ENCODE results near the gene MOBP. TPM values are rescaled to one million over a fixed set of nuclear protein-coding genes. Genes with fewer than 3 reads are reported as not detected.

MOBP gene
- polyA plus RNA-seq, 1 donor (not counting 4 experiments of a cell fraction or from before 2014, with no cell fraction given), result not detected

DNA sequence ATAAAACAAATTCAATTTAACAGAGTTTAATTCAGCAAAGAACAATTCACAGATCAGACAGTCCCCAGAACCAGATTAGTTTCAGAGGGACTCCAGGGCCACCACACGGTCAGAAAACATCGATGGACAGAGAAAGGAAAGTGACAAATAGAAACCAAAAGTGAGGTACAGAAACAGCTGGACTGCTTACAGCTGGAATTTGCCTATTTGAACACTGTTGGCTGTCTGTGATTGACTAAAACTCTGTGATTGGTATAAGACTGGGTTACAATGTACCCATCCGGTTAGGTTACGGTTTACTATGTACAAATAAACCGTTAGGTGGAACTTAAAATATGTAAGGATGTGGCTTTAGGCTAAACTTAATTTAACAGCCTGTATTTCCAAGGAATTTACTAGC is 30.3 kb downstream of the MOBP start:
- H4K20me1 ChIP-seq (ENCODE audit: control insufficient read depth, extremely low read depth, insufficient read depth, low read length), result no peaks in the 10 kb centered on the region
- DNase-seq (ENCODE audit: low read depth, low spot score), result no peak
- H3K9me1 ChIP-seq (ENCODE audit: control insufficient read depth, extremely low read depth, insufficient read depth, low read length), result no peaks in the 10 kb centered on the region
- H3K27ac ChIP-seq (ENCODE audit: control insufficient read depth, insufficient read depth, low read length), result no peak overlapping the region
- dilution Hi-C loops (cut with MboI; ENCODE audit: extremely low pct_ligation_motif_present, low sequenced_read_pairs), result no loop called here
- no peak overlapping the region for H2AFZ ChIP-seq (ENCODE audit: control insufficient read depth, low read length)
- no peak for FAIRE-seq
- H3K9me3 ChIP-seq (ENCODE audit: control insufficient read depth, low read depth, low read length), result no peaks in the 10 kb centered on the region
- no peaks in the 10 kb centered on the region for H3K4me1 ChIP-seq (ENCODE audit: control insufficient read depth, extremely low read depth, insufficient read depth, low read length)
- H3K36me3 ChIP-seq (ENCODE audit: control insufficient read depth in 2 of 2, extremely low read depth in 1 of 2, insufficient read depth in 2 of 2, low read length in 2 of 2), result no peaks in the 10 kb centered on the region
- peaks cover 29% of the 10 kb centered on the region for H3K27me3 ChIP-seq (ENCODE audit: control insufficient read depth, extremely low read depth, insufficient read depth, low read length)
- no peaks in the 10 kb centered on the region for H3K79me2 ChIP-seq (ENCODE audit: control insufficient read depth, insufficient read depth, low read length)
- H3K9ac ChIP-seq (ENCODE audit: control insufficient read depth, extremely low read depth, insufficient read depth, low read length), result no peak overlapping the region
- no peak for TF ChIP-seq EZH2 (IDR thresholded peaks at IDR 0.05; ENCODE audit: low read length)
- TF ChIP-seq, protein P1, sequence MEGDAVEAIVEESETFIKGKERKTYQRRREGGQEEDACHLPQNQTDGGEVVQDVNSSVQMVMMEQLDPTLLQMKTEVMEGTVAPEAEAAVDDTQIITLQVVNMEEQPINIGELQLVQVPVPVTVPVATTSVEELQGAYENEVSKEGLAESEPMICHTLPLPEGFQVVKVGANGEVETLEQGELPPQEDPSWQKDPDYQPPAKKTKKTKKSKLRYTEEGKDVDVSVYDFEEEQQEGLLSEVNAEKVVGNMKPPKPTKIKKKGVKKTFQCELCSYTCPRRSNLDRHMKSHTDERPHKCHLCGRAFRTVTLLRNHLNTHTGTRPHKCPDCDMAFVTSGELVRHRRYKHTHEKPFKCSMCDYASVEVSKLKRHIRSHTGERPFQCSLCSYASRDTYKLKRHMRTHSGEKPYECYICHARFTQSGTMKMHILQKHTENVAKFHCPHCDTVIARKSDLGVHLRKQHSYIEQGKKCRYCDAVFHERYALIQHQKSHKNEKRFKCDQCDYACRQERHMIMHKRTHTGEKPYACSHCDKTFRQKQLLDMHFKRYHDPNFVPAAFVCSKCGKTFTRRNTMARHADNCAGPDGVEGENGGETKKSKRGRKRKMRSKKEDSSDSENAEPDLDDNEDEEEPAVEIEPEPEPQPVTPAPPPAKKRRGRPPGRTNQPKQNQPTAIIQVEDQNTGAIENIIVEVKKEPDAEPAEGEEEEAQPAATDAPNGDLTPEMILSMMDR (optimal IDR thresholded peaks at IDR 0.05 in 1 of 3, IDR thresholded peaks at IDR 0.05 in 1 of 3, conservative IDR thresholded peaks at IDR 0.05 in 1 of 3; ENCODE audit: extremely low read depth in 1 of 3, insufficient read depth in 2 of 3, low read length in 3 of 3), result no peak
- H3K4me3 ChIP-seq (ENCODE audit: control insufficient read depth in 2 of 3, extremely low read depth in 1 of 3, insufficient read depth in 2 of 3, low read depth in 1 of 3, low read length in 3 of 3), result no peak overlapping the region
- no peak overlapping the region for H3K4me2 ChIP-seq (ENCODE audit: control insufficient read depth, extremely low read depth, insufficient read depth, low read depth, low read length)

DNA sequence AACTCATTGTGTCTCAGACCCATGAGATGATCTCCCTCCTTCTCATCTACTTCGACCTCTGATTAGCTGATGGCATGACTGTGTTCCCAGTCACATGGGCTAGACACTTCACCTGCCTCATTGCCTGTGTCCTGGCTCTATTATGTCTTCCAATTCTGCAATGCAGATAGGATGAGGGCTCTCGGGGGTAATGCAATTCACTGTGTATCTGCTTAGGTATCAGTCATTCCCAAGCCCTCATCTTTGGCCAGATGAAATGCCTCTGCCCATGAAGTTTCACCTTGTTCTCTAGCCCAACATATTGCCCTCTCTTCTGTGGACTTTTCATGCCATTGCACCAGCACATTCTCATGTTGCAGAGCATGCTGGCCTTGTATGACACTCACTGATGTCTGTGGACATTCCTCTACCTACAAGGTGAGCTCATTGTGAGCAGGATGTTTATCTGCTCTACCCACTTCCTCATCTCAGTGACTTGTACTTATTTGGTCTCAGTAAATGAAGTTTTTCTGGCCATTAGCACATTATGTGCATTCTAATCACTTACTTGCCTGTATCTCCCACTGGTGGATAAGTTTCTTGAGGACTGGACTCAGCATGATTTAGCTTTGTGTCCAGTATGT is 32.3 kb downstream of the MOBP start:
- H2AFZ ChIP-seq (ENCODE audit: control insufficient read depth, low read length), result no peak overlapping the region
- FAIRE-seq (no peak), DNase-seq (ENCODE audit: low read depth, low spot score) (no peak)
- H3K36me3 ChIP-seq (ENCODE audit: control insufficient read depth in 2 of 2, extremely low read depth in 1 of 2, insufficient read depth in 2 of 2, low read length in 2 of 2), result no peaks in the 10 kb centered on the region
- TF ChIP-seq EZH2 (IDR thresholded peaks at IDR 0.05; ENCODE audit: low read length), result no peak
- TF ChIP-seq, protein P1 (optimal IDR thresholded peaks at IDR 0.05 in 1 of 3, IDR thresholded peaks at IDR 0.05 in 1 of 3, conservative IDR thresholded peaks at IDR 0.05 in 1 of 3; ENCODE audit: extremely low read depth in 1 of 3, insufficient read depth in 2 of 3, low read length in 3 of 3), result no peak
- H3K9me1 ChIP-seq (ENCODE audit: control insufficient read depth, extremely low read depth, insufficient read depth, low read length), result no peaks in the 10 kb centered on the region
- no peak overlapping the region for H3K4me2 ChIP-seq (ENCODE audit: control insufficient read depth, extremely low read depth, insufficient read depth, low read depth, low read length)
- H3K9ac ChIP-seq (ENCODE audit: control insufficient read depth, extremely low read depth, insufficient read depth, low read length), result no peak overlapping the region
- H3K79me2 ChIP-seq (ENCODE audit: control insufficient read depth, insufficient read depth, low read length), result no peaks in the 10 kb centered on the region
- no peak overlapping the region for H3K27ac ChIP-seq (ENCODE audit: control insufficient read depth, insufficient read depth, low read length)
- H3K9me3 ChIP-seq (ENCODE audit: control insufficient read depth, low read depth, low read length), result no peaks in the 10 kb centered on the region
- H4K20me1 ChIP-seq (ENCODE audit: control insufficient read depth, extremely low read depth, insufficient read depth, low read length), result no peaks in the 10 kb centered on the region
- H3K27me3 ChIP-seq (ENCODE audit: control insufficient read depth, extremely low read depth, insufficient read depth, low read length), result peaks cover 33% of the 10 kb centered on the region
- no peaks in the 10 kb centered on the region for H3K4me1 ChIP-seq (ENCODE audit: control insufficient read depth, extremely low read depth, insufficient read depth, low read length)
- dilution Hi-C loops (cut with MboI; ENCODE audit: extremely low pct_ligation_motif_present, low sequenced_read_pairs), result no loop called here
- no peak overlapping the region for H3K4me3 ChIP-seq (ENCODE audit: control insufficient read depth in 2 of 3, extremely low read depth in 1 of 3, insufficient read depth in 2 of 3, low read depth in 1 of 3, low read length in 3 of 3)
